Activated naive CD4-positive, alpha-beta T cell treated with Interleukin-2 at 50 U/mL for 16 hours (primary cell): ENCODE data around the gene PACS1.
"Not testable (repeated sequence)": the region's sequence is repeated elsewhere in the genome, so short reads cannot be mapped to it uniquely, and the experiment has no call there.

ENCODE experiments used
- DNase-seq: peaks from one replicate; pipeline ENCODE4 v3.0.0-alpha.2; 2020

The PACS1 gene

DNA sequence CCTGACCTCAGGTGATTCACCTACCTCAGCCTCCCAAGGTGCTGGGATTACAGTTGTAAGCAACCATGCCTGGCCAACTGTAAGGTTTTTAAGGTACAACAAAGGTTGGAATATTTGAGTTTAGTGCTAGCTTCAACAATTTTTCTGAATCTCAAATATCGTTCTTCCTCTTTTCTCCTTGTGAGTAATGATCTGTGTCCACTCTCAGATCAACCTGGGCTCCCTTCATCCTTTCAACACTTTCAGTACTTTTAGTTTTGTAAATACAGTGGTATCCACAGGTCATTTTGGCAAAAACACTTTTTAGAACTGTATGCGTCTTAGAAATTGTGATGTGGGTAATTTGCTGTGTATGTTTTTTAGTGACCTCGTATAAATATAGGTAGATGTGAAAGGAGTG, 7.9 kb downstream of the PACS1 start:
- DNase-seq = no peak

DNA sequence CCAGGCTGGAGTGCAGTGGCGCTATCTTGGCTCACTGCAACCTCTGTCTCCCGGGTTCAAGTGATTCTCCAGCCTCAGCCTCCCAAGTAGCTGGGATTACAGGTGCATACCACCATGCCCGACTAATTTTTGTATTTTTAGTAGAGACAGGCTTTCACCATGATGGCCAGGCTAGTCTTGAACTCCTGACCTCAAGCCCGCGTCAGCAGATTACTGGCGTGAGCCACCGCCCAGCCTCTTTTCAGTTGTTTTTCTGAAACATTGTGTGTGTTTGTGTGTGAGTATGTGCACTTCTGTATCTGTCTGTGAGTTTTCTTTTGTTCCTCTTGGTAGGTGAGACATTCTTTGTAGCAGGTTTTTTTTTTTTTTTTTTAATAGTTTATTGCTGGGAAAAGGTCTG, 8.9 kb downstream of the PACS1 start:
- not testable (repeated sequence) for DNase-seq

DNA sequence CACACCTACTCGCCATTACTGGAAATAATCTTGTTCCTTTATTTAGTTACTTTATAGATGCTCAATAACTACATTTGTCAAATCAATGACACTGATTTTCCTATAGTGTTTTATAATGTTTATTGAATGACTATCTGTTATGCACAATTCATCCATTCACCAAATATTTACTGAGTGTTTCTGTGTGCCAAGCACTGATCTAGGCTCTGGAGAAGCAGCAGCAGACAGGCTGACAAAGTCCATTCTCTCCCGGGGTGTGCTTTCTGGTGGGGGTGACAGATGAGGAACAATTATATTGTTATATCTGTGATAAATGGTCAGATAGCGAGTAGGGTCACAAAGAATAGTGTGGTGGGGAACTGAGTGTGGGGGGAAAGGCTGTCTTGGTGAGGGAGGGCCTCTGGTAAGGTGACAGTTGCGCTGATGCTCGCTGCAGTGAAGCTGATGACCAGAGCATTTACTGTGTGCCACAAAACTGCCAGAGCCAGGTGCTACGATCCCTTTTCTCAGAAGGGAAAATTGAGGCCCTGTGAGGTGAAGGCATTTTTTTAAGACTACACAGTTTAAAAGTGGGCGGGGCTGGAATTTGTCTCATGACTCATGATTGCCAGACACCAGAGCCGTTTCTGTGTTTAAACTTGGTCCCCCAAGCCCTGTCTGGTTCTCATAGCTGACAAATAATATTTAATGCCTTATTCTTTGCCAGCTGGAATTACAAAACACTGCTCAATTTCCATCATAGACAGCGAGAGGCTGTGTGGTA, 10.2 kb downstream of the PACS1 start:
- peak; percentile 71 for DNase-seq

DNA sequence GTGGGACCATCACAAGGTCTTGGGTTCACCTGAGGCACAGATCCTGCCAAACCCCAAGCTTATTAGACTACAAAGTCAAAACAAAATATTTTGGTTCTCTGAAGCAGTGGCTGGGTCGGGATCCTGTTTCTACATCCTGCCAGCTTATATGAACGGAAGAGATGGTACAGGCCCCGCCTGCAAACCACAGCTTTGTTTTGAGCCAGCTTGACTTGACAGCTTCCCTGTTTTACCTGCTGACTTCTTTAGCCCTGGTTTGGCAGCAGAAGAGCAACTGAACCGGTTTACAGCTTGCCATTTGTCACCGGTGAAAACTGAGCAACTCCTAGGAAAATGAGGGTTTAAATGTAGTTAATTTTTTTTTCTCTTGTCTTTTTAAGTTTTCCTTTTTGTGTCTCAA, 11.4 kb downstream of the PACS1 start:
- DNase-seq = peak; percentile 65

DNA sequence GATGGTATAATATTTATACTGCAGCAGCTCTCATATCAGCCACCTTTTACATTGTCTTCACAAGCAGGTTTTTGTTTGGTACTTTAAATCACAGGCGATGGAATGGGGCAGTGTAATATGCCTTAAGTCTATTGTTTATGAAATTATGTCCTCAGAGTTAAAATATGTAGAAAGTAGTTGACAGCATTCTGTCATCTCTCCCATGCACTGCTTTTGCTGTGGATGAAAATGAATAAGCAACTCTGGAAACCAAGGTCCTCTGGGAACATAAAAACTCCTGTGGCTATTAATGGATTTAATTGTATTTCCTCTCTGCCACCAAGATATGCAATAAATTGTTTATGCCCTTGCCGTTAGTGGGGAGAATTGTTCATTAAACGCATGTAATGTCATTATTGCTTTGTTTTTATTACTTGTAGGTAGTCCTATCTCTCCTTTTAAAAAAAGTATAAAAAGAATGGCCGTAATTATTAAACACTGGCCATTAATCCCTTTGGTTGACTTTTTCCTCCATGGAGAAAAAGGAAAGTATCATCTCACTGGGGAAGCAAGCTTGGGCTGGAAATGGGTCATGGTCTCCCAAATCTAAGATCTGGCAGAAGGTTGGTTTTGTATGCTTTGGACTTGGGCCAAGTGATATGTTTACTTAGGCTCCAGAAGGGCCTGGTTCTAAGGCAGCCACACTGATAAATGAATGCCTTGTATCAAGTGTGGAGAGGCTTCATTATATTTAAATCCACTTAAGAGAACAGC, 13.1 kb downstream of the PACS1 start:
- no peak for DNase-seq

DNA sequence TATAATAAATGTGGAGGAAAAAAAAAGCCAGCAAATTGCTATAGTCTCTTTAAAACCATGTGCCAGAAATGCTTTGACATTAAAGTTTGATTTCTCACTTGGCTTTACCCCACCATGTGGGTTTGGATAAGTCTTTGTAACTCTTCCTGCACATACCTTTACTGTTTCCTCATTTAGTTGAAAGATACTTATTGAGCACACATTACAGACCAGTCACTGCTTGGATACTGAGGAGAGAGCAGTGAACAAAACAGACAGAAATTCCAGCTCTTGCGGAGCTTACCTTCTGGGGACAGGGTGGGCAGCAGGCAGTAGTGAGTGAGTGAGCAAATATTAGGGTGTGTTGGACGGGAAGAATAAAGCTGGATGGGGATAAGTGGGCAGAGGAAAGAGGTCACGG, 13.7 kb downstream of the PACS1 start:
- DNase-seq = no peak

DNA sequence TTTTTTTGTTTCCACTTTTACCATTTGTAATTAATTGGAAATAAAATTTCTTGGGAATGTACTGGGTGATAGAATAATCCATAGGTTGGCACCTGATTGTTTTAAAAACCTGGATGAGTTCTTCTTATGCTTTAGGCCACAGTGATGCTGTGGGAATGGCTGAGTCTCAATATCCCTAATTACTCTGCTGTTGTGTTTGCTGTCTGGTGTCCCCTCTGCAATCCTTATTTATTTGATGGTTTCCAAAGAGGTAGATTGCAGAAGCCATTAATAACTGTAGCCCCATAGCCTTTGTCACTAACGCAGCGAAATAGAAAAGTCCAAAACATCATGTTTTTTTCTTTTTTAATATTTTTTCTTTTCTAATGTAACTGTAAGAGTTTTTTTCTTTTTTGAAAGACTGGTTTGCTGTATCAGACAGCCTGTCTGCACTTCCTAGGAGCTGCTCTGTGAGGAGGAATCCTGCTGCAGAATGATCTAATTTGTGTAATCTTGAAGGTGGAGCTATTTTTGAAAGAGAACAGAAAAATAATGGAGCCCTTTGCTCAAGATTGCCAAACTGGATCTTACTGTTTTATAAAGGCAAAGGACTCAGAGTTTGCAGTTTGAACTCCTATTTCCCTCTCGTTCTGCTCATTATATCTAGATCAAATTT, 14.9 kb downstream of the PACS1 start:
- no peak for DNase-seq

DNA sequence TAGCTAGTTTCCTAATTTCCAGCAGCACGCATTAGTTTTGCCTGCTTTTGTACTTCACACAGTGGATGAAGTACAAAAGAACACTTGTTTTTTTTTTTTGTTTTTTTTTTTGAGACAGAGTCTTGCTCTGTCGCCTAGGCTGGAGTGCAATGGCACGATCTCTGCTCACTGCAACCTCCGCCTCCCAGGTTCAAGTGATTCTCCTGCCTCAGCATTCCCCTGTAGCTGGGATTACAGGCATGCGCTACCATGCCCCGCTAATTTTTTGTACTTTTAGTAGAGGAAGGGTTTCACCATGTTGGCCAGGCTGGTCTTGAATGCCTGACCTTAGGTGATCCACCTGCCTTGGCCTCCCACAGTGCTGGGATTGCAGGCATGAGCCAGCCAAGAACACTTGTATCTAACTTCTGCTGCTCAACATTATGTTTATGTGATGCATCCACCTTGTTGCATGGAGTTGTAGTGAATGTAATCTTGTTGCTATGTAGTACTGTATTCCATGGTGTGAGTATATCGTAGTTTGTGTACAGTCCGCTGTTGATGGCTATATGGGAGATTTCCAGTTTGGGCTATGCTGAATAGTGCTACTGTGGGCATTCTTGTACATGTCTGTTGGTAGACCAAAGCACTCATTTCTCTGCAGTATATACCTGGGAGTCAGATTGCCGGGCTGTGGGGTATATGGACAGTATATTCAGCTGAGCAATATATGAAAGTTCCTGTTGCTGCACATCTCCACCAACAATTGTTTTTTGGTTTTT, 17.3 kb downstream of the PACS1 start:
- DNase-seq = no peak

DNA sequence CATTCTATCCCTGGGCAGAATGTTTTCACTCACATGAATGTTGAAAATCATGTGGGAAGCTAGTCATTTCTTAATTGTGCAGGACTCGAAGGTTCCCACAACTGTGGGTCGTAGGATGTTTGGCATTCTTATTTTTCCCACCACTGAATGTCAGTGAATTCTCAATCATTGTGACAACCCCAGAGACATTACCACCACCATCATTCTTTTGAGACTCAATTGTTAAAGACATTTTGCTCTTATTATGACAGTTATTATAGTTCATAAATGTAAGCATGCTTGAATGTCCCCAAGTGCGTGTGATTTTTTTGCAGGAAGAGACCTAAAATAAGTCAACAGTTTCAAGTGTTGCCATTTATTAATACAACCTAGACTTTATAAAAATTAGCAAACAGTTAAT, 19.0 kb downstream of the PACS1 start:
- DNase-seq = no peak

DNA sequence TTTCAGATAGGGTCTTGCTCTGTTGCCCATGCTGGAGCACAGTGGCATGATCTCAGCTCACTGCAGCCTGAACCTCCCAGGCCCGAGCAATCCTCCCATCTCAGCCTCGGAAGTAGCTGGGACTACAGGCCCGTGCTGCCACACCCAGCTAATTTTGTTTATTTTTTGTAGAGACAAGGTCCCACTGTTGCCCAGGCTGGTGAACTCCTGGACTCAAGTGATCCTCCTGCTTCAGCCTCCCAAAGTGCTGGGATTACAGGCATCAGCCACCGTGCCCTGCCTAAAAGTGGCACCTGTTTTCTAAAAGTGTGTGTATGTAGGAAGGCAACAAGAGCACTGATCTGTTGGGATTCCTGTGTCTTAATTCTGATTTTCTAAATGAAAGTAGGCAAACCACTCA, 20.2 kb downstream of the PACS1 start:
- DNase-seq = no peak

DNA sequence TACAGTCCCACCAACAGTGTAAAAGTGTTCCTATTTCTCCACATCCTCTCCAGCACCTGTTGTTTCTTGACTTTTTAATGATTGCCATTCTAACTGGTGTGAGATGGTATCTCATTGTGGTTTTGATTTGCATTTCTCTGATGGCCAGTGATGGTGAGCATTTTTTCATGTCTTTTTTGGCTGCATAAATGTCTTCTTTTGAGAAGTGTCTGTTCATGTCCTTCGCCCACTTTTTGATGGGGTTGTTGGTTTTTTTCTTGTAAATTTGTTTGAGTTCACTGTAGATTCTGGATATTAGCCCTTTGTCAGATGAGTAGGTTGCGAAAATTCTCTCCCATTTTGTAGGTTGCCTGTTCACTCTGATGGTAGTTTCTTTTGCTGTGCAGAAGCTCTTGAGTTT, 22.1 kb downstream of the PACS1 start:
- DNase-seq = not testable (repeated sequence)

DNA sequence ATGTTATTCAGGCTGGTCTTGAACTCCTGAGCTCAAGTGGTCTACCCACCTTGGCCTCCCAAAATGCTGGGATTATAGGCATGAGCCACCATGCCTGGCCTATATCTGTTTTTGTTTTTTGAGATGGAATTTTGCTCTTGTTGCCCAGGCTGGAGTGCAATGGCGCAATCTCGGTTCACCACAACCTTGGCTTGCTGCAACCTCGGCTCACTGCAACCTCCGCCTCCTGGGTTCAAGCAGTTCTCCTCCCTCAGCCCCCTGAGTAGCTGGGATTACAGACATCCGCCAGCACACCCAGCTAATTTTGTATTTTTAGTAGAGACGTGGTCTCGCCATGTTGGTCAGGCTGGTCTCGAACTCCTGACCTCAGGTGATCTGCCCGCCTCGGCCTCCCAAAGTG, 29.7 kb downstream of the PACS1 start:
- DNase-seq = not testable (repeated sequence)

DNA sequence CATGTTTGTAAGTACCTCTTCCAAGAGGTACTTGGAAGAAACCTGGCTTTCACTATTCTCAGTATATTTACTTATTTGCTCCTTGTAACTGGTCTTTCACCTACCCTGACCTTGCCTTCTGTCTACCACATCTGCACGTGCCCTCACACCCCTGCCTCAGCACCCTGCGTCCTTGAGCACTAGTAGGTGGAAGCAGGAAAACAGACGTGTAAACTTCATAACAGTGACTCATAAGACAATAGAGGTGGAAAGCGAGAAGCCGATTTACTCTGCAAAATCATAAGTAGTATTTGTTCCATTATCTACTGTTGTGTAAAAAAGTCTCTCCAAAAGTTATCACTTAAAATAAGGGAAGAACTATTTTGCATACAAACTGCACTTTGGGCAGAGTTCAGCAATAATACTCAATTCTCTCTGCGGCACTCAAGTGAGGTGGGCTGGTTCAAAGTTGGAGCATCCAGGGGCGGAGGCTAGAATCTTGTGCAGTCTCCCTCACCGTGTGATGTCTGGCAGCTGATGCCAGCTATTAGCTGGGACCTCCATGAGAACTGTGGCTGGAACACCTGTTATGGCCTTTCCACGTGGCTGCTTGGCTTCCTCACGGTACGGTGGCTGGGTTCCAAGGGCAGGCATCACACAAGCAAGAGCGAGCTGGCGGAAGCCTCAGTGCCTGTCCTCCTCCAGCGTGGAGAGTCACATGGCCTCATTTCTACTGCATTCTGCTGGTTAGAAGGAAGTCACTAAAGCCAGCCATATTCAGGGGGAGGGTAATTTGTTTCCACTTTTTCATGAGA, 30.4 kb downstream of the PACS1 start:
- peak; percentile 59 for DNase-seq

DNA sequence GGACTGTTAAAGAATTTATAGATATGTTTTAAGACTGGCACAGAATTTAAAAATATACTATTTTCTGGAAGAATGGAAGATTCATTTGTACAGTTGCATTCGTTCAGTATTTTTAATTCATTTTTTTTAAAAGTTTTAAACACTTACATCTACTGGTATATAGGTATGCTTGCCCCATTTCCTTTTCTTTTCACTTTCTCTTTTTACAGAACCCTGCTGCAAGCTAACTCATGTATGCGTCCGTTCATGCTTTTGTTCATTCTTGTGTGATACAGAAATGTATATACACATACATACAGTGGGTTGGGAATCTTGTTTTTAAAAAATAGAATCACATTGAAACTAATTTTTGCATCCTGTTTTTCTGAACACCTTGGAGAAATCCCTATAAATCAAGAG, 31.0 kb downstream of the PACS1 start:
- DNase-seq = no peak

DNA sequence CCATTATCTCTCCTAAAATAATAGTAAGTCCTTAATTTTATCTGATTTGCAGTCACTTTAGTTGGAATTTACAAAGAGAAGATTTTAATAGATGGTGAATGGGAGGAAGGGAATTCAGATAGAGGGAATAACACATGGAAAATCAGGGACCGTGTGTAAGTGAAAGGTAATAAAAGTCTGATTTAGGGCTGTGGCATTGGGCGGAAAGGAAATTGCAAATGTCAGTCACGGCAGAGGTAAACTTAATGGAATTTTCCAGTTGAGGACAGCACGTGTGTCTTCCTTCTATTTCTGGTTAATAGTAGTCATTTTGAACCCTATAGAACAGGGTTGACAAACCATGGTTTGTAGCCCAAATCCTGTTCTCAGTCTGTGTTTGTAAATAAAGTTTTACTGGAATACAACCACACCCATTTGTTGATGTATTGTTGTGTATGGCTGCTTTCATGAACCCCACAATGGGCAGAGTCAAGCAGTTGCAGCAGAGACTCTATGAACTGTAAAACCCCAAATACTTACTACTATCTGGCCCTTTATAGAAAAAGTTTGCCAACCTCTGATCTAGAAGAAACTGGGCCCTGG, 34.1 kb downstream of the PACS1 start:
- DNase-seq = no peak

DNA sequence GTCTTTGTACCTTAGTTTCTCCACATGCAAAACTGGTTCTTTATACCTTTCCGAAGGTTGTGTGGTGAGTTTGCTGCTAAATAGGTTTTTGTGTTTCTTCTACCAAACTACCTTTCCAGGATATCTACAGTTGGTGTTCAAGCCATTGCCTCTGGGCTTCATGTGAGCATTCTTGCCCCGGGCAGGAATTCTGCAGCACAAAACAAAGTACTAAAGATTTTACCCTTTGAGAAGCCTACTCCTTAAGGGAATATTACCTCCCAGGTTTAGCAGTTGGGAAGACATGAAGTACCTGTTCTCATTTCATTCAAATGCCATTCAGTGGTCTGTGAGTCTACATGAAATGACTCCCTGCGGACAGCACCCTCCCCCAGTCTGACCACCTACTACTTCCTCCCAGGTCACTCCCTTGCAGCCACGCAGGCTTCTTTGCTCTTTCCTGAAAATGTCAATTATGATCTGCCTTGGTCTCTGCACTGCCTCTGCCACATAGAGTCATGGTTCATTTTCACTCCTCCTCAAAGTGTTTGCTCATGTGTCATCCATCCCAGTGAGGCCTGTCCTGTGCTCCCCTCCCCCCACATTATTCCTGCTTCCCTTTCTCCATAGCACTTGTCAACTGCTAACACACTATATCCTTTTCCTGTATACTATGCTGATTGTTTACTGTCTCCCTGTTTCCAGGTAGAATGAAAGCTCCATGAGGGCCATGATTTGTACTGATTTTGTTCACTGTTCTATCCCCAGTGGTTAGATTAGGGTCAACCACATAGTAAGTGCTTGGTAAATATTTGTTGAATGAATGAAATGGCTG, 36.9 kb downstream of the PACS1 start:
- peak; percentile 25 for DNase-seq

DNA sequence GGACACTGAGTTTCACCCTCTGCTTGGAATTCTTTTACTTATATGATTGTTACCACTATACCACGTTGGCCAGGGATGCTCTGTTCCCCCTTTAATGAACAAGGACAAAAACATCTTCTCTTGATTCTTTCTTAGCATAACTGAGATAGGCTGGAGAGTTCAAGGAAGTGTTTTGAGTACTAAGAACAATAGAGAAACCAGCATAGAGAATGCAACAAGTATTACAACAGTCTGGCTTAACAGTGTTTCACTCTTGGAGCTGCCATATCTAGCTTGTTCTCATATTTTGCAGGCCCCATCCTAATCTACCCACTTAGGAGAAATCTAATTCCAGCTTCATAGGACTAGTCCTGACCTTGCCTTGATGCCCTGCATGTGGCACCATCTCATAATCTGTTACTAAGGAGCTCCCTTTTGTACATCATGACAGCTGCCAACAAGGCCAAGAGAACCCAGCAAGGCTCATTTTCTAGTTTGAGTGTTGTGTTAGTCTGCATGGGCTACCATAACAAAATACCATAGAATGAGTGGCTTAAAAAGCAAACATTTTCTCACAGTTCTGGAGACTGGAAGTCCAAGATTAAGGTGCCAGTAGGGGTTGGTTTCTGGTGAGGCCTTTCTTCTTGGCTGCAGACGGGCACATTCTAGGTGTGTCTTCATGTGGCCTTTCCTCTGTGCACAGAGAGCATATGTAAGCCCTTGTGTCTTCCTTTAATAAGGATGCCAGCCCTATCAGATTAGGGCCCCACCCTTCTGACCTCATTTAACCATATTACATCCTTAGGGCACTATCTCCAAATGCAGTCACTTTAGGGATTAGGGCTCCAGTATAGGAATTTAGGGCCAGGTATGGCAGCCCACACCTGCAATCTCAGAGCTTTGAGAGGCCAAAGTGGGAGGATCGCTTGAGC, 37.8 kb downstream of the PACS1 start:
- DNase-seq = no peak

DNA sequence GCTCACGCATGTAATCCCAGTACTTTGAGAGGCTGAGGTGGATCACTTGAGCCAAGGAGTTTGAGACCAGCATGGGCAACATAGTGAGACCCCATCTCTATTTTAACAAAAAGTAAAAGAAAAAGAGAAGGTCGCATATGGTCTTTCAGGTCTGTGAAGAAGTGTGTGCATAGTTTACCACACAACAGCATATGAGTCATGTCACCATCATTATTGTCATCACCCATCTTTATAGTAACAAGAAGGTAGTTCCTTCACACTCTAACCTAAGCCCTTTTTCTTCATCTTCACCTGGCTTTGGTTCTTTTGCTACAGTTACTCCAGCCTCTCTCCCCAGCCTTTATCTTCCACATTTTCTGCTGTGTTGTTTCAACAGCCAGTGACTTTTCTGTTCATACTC, 39.2 kb downstream of the PACS1 start:
- no peak for DNase-seq

DNA sequence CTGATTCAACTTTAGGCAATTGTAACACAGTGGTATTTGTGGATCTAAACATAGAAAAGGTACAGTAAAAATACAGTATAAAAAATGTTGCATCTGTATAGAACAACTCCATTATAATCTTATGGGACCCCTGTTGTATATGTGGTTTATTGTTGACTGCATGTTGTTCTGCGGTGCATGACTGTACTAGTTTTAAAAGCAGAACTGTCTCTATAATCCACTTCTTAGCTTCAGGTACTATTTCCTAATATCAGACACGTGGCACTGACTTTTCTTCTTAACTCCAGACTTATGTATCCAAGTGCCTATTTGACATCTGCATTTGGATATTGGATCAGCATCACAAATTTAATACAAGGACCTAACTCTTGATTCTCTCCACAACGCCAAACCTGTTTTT, 41.1 kb downstream of the PACS1 start:
- DNase-seq = no peak

DNA sequence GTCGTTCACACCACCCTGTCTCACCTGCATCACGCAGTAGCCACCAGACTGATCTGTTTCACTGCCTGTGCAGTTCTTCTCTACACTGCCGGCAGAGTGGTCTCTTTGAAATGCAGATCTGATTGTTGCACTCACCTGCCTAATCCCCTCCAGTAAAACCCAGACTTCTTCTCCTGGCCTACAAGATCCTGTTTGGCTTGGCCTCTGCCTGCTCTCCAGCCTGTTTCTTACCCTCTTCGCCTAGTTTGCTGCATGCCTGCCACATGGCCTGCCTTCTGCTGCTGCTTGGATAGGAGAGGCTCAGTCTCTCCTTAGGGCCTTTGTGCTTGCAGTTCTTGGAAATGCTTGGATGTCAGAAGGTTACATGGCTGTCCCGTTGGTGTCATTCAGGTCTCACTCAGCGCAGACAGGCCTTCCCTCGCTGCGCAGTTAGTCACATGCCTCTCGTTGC, 42.0 kb downstream of the PACS1 start:
- DNase-seq = no peak
